IMR-90 (cell line): ENCODE data around the gene AXDND1. TPM values are rescaled to one million over a fixed set of nuclear protein-coding genes. Genes with fewer than 3 reads are reported as not detected.

Experiments
- ATAC-seq: fragments of 200-7000 bp; cut with Tn5 transposase; 2 replicates; pipeline ENCODE4 v1.9.1; 2020; ENCODE audit warnings: low read depth, mild to moderate bottlenecking, moderate library complexity
- BruUV-seq: library from RNA; stranded (reverse); fragments of 400-500 nt; replicated peaks from 2 replicates; lab custom pipeline; 2021; lab: Mats Ljungman, UMichigan
- CTCF ChIA-PET: fragments of 300-600 bp; formaldehyde crosslinking; extraction: SDS; loops from one replicate; lab custom pipeline; 2021; ENCODE audit warnings: antibody characterized with exemption; lab: Yijun Ruan, JAX
- POLR2A ChIA-PET: fragments of 300-600 bp; sonication (Branson Sonifier 250); formaldehyde crosslinking; loops from one replicate; lab custom pipeline; 2022; ENCODE audit warnings: antibody characterized with exemption; ENCODE audit not compliant: unreplicated experiment; lab: Charles Lee
- DNase-seq: peaks from one replicate; pipeline ENCODE4 v3.0.0; 2013
- H2AFZ ChIP-seq: replicated peaks from 2 replicates; pipeline ENCODE3; 2013; ENCODE audit warnings: low read length, mild to moderate bottlenecking; ENCODE audit not compliant: poor library complexity
- H2AK5ac ChIP-seq: 2 replicates; pipeline ENCODE4 v1.6.1; 2013; ENCODE audit warnings: low read depth, low read length, inconsistent platforms
- H2AK9ac ChIP-seq: replicated peaks from 2 replicates; pipeline ENCODE3; 2013; ENCODE audit warnings: mild to moderate bottlenecking, low read depth, low read length, moderate library complexity; ENCODE audit not compliant: poor library complexity
- H2BK120ac ChIP-seq: 2 replicates; pipeline ENCODE4 v1.6.1; 2013; ENCODE audit warnings: low read depth, low read length, inconsistent platforms
- H2BK15ac ChIP-seq: 3 replicates; pipeline ENCODE4 v1.6.1; 2013; ENCODE audit warnings: low read depth, low read length, inconsistent platforms
- H2BK20ac ChIP-seq: 2 replicates; pipeline ENCODE4 v1.6.1; 2013; ENCODE audit warnings: low read depth, mild to moderate bottlenecking, inconsistent platforms, low read length, moderate library complexity
- H2BK5ac ChIP-seq: 2 replicates; pipeline ENCODE4 v1.6.1; 2013; ENCODE audit warnings: mild to moderate bottlenecking, low read depth, low read length, inconsistent platforms; ENCODE audit not compliant: poor library complexity, severe bottlenecking
- H3K14ac ChIP-seq: replicated peaks from 2 replicates; pipeline ENCODE4 v1.6.1; 2013; ENCODE audit warnings: low read depth, low read length, inconsistent platforms
- H3K18ac ChIP-seq: 2 replicates; pipeline ENCODE4 v1.6.1; 2013; ENCODE audit warnings: low read depth, low read length, control low read depth
- H3K23ac ChIP-seq: 2 replicates; pipeline ENCODE4 v1.6.1; 2013; ENCODE audit warnings: low read depth, low read length, inconsistent platforms
- H3K27ac ChIP-seq: 2 replicates; pipeline ENCODE4 v1.5.1; 2013; ENCODE audit warnings: mild to moderate bottlenecking, control low read depth, low read length; ENCODE audit not compliant: insufficient read depth
- H3K27me3 ChIP-seq: 2 replicates; pipeline ENCODE4 v1.6.1; 2013; ENCODE audit warnings: low read length; ENCODE audit not compliant: control insufficient read depth, insufficient read depth
- H3K36me3 ChIP-seq: 2 replicates; pipeline ENCODE4 v1.6.1; 2013; ENCODE audit warnings: low read length, mixed read lengths; ENCODE audit not compliant: control insufficient read depth, insufficient read depth
- H3K4ac ChIP-seq: 2 replicates; pipeline ENCODE4 v1.6.1; 2013; ENCODE audit warnings: low read depth, low read length, inconsistent platforms
- H3K4me1 ChIP-seq: 2 replicates; pipeline ENCODE4 v1.6.1; 2013; ENCODE audit warnings: low read length, mixed read lengths; ENCODE audit not compliant: control insufficient read depth, insufficient read depth
- H3K4me2 ChIP-seq: 2 replicates; pipeline ENCODE4 v1.6.1; 2013; ENCODE audit warnings: low read depth, mild to moderate bottlenecking, control low read depth, low read length, moderate library complexity
- H3K4me3 ChIP-seq: 2 replicates; pipeline ENCODE4 v1.5.1; 2013; ENCODE audit warnings: low read depth, mild to moderate bottlenecking, control low read depth, low read length, moderate library complexity; ENCODE audit not compliant: insufficient read depth
- H3K56ac ChIP-seq: 2 replicates; pipeline ENCODE4 v1.6.1; 2013; ENCODE audit warnings: low read length, inconsistent platforms; ENCODE audit not compliant: insufficient read depth; ENCODE audit errors: extremely low read depth
- H3K79me1 ChIP-seq, 2 experiments: 2 replicates each; pipeline ENCODE4 v1.6.1; 2013; ENCODE audit warnings: low read length in 2 of 2, inconsistent platforms in 1 of 2, low read depth in 1 of 2
- H3K9ac ChIP-seq: 2 replicates; pipeline ENCODE4 v1.6.1; 2013; ENCODE audit warnings: low read depth, low read length, control low read depth
- H3K9me1 ChIP-seq: 2 replicates; pipeline ENCODE4 v1.6.1; 2013; ENCODE audit warnings: low read length, inconsistent platforms; ENCODE audit not compliant: insufficient read depth
- H3K9me3 ChIP-seq: 2 replicates; pipeline ENCODE4 v1.6.1; 2013; ENCODE audit warnings: low read length; ENCODE audit not compliant: control insufficient read depth, insufficient read depth
- H4K20me1 ChIP-seq: 2 replicates; pipeline ENCODE4 v1.6.1; 2013; ENCODE audit warnings: low read length, inconsistent platforms; ENCODE audit not compliant: insufficient read depth
- H4K5ac ChIP-seq: 2 replicates; pipeline ENCODE4 v1.6.1; 2013; ENCODE audit warnings: mild to moderate bottlenecking, low read depth, low read length, control low read depth
- H4K8ac ChIP-seq, 2 experiments: 2 replicates each; pipeline ENCODE4 v1.6.1; 2013; ENCODE audit warnings: low read depth in 2 of 2, low read length in 2 of 2, control low read depth in 1 of 2, inconsistent platforms in 1 of 2
- H4K91ac ChIP-seq: 2 replicates; pipeline ENCODE4 v1.6.1; 2013; ENCODE audit warnings: low read depth, low read length, inconsistent platforms; ENCODE audit not compliant: insufficient read depth
- CHD1 ChIP-seq: IDR thresholded peaks from 2 replicates; pipeline ENCODE4 v1.6.1; 2012; ENCODE audit warnings: low read depth, low read length, improper control_type of control experiment
- ELK1 ChIP-seq: fragments of 150-350 bp; IDR thresholded peaks from 2 replicates; pipeline ENCODE4 v1.6.1; 2016; ENCODE audit warnings: low read depth, mild to moderate bottlenecking, low read length, moderate library complexity, borderline replicate concordance
- POLR2A ChIP-seq: IDR thresholded peaks from 2 replicates; pipeline ENCODE4 v1.6.1; 2012; ENCODE audit warnings: mild to moderate bottlenecking, low read depth, low read length
- RFX5 ChIP-seq: IDR thresholded peaks from 2 replicates; pipeline ENCODE4 v1.8.0; 2012; ENCODE audit warnings: low read depth, mild to moderate bottlenecking, low read length, moderate library complexity
- SMC3 ChIP-seq: fragments of 150-350 bp; IDR thresholded peaks from 2 replicates; pipeline ENCODE4 v1.6.1; 2016; ENCODE audit warnings: low read depth, mild to moderate bottlenecking, antibody characterized with exemption, low read length, moderate library complexity
- USF2 ChIP-seq: fragments of 150-350 bp; IDR thresholded peaks from 2 replicates; pipeline ENCODE4 v1.6.1; 2017; ENCODE audit warnings: mild to moderate bottlenecking, antibody characterized with exemption, low read length, low read depth
- WGBS, 2 experiments: methylation state at CpG; one replicate each; pipeline versions ENCODE4 v1.1.5 to v1.1.7; 2013; ENCODE audit warnings: missing lambda C conversion rate in 2 of 2; ENCODE audit not compliant: insufficient read length in 1 of 2; ENCODE audit errors: extremely low coverage in 2 of 2; 5-methylcytosine and 5-hydroxymethylcytosine counted together
- dilution Hi-C: fragments of 300-500 bp; cut with HindIII; formaldehyde crosslinking; loops from one replicate; pipeline ENCODE4 v1.14.3; 2018; ENCODE audit warnings: low sequenced_read_pairs; ENCODE audit not compliant: unreplicated experiment
- in situ Hi-C: fragments of 300-500 bp; cut with MboI; formaldehyde crosslinking; loops from 3 replicates; pipeline ENCODE4 v1.14.3; 2019; ENCODE audit warnings: low sequenced_read_pairs, inconsistent platforms, mixed read lengths
- intact Hi-C: fragments of 100-400 bp; cut with micrococcal nuclease; formaldehyde crosslinking; loops from 2 replicates; pipeline ENCODE4 v1.10.0; 2022
- polyA plus RNA-seq, 3 experiments: library from polyadenylated mRNA; depleted of rRNA; stranded (reverse); fragments of >200 nt; gene quantifications; 2 replicates each; pipeline ENCODE4 v1.2.3, GENCODE V29; 2012; ENCODE audit warnings: low replicate concordance in 1 of 3
- total RNA-seq: library from RNA; depleted of rRNA; stranded (reverse); fragments of >200 nt; gene quantifications from 2 replicates; pipeline ENCODE4 v1.2.3, GENCODE V29; 2012

The AXDND1 gene
- total and polyA plus RNA-seq, 2 of the 4 experiments (the other 2 are of a cell fraction) = not detected

GRCh38 chr1:179385510-179385909, 19.7 kb downstream of the AXDND1 start:
- Histone ChIP-seq H2BK120ac (no peak overlapping the region), H4K91ac (no peak overlapping the region), H3K4me3 (no peak overlapping the region), H2BK15ac (no peak overlapping the region), H3K4ac (no peak overlapping the region), H3K9me1 (no peaks in the 10 kb centered on the region), H3K9ac (no peak overlapping the region), H2AK5ac (no peak overlapping the region), H3K23ac (no peak overlapping the region), H3K27me3 (no peaks in the 10 kb centered on the region; the same call in 1 of the 2 replicates), H3K9me3 (no peaks in the 10 kb centered on the region), H3K14ac (no peak overlapping the region), H2BK5ac (no peak overlapping the region), H3K18ac (no peak overlapping the region), H4K20me1 (no peaks in the 10 kb centered on the region), H2AFZ (no peak overlapping the region), H4K5ac (no peak overlapping the region), H4K8ac (no peak overlapping the region), H3K4me1 (no peaks in the 10 kb centered on the region), H3K56ac (no peak overlapping the region), H3K36me3 (no peaks in the 10 kb centered on the region), H3K27ac (no peak overlapping the region), H2BK20ac (no peak overlapping the region), H3K79me1 (no peaks in the 10 kb centered on the region), H2AK9ac (no peak overlapping the region), H3K4me2 (no peak overlapping the region)
- ChIA-PET POLR2A (no interaction called here), CTCF (no interaction called here)
- in situ Hi-C loops (no loop called here), dilution Hi-C loops (no loop called here), intact Hi-C loops (no loop called here)
- WGBS, 2 experiments = 100% methylated on average over 1 of the region's 1 CpG; no CpG with 5 or more reads in 1 of the 2 experiments
- no peak for ATAC-seq
- no peak for DNase-seq
- BruUV-seq = no TSS peak
- TF ChIP-seq RFX5 (no peak), SMC3 (no peak), CHD1 (no peak), ELK1 (no peak), USF2 (no peak), POLR2A (no peak)
